ENCODE data around the gene TCN1. TPM values are rescaled to one million over a fixed set of nuclear protein-coding genes. Genes with fewer than 3 reads are reported as not detected.

TCN1 gene
- total RNA-seq, 1 experiment from 2014 or later = not detected

GRCh38 chr11:59872076-59872475 is 5.8 kb upstream of the TCN1 start:
- Histone ChIP-seq H3K4me1 (ENCODE audit: low read length) (no peaks in the 10 kb centered on the region), H3K36me3 (ENCODE audit: insufficient read depth, low read length) (no peaks in the 10 kb centered on the region), H3K27me3 (ENCODE audit: low read length) (no peaks in the 10 kb centered on the region), H3K9me3 (ENCODE audit: low read length) (no peaks in the 10 kb centered on the region), H3K4me3 (ENCODE audit: low read length) (no peak overlapping the region), H2AFZ (ENCODE audit: low read length) (no peak overlapping the region), H3K4me2 (ENCODE audit: low read depth, low read length, poor library complexity, severe bottlenecking) (no peak overlapping the region), H3K79me2 (ENCODE audit: low read length) (no peaks in the 10 kb centered on the region), H3K9me2 (replicated peaks; ENCODE audit: insufficient read depth, low read length) (no peaks in the 10 kb centered on the region), H3K27ac (ENCODE audit: low read length) (no peak overlapping the region), H3K9ac (ENCODE audit: low read length) (no peak overlapping the region), H4K20me1 (ENCODE audit: insufficient read depth, low read depth, low read length) (no peaks in the 10 kb centered on the region)
- no peak for DNase-seq

- Histone ChIP-seq H3K36me3 (ENCODE audit: insufficient read depth, low read length) (no peaks in the 10 kb centered on the region), H4K20me1 (ENCODE audit: insufficient read depth, low read depth, low read length) (no peaks in the 10 kb centered on the region), H3K4me3 (ENCODE audit: low read length) (no peak overlapping the region), H3K4me1 (ENCODE audit: low read length) (no peaks in the 10 kb centered on the region), H3K79me2 (ENCODE audit: low read length) (no peaks in the 10 kb centered on the region), H3K27me3 (ENCODE audit: low read length) (no peaks in the 10 kb centered on the region), H3K9me2 (replicated peaks; ENCODE audit: insufficient read depth, low read length) (no peaks in the 10 kb centered on the region), H3K9me3 (ENCODE audit: low read length) (no peaks in the 10 kb centered on the region), H3K9ac (ENCODE audit: low read length) (no peak overlapping the region), H3K4me2 (ENCODE audit: low read depth, low read length, poor library complexity, severe bottlenecking) (no peak overlapping the region), H2AFZ (ENCODE audit: low read length) (no peak overlapping the region), H3K27ac (ENCODE audit: low read length) (no peak overlapping the region)
- DNase-seq = no peak
Measured at GRCh38 chr11:59867946-59868345, 1.7 kb upstream of the TCN1 start.

GRCh38 chr11:59866836-59867235 is 549 bp upstream of the TCN1 start:
- no peak overlapping the region for H3K9ac ChIP-seq (ENCODE audit: low read length)
- no peaks in the 10 kb centered on the region for H4K20me1 ChIP-seq (ENCODE audit: insufficient read depth, low read depth, low read length)
- H3K4me3 ChIP-seq (ENCODE audit: low read length) = no peak overlapping the region
- H2AFZ ChIP-seq (ENCODE audit: low read length) = no peak overlapping the region
- no peak overlapping the region for H3K4me2 ChIP-seq (ENCODE audit: low read depth, low read length, poor library complexity, severe bottlenecking)
- H3K27me3 ChIP-seq (ENCODE audit: low read length) = no peaks in the 10 kb centered on the region
- no peaks in the 10 kb centered on the region for H3K4me1 ChIP-seq (ENCODE audit: low read length)
- no peaks in the 10 kb centered on the region for H3K9me3 ChIP-seq (ENCODE audit: low read length)
- H3K79me2 ChIP-seq (ENCODE audit: low read length) = no peaks in the 10 kb centered on the region
- no peak for DNase-seq
- no peak overlapping the region for H3K27ac ChIP-seq (ENCODE audit: low read length)
- no peaks in the 10 kb centered on the region for H3K36me3 ChIP-seq (ENCODE audit: insufficient read depth, low read length)
- no peaks in the 10 kb centered on the region for H3K9me2 ChIP-seq (replicated peaks; ENCODE audit: insufficient read depth, low read length)

- no peak overlapping the region for H3K27ac ChIP-seq (ENCODE audit: low read length)
- H3K4me1 ChIP-seq (ENCODE audit: low read length) = no peaks in the 10 kb centered on the region
- H3K4me2 ChIP-seq (ENCODE audit: low read depth, low read length, poor library complexity, severe bottlenecking) = no peak overlapping the region
- DNase-seq = no peak
- no peaks in the 10 kb centered on the region for H3K79me2 ChIP-seq (ENCODE audit: low read length)
- no peak overlapping the region for H3K9ac ChIP-seq (ENCODE audit: low read length)
- no peaks in the 10 kb centered on the region for H3K9me3 ChIP-seq (ENCODE audit: low read length)
- H3K9me2 ChIP-seq (replicated peaks; ENCODE audit: insufficient read depth, low read length) = no peaks in the 10 kb centered on the region
- H2AFZ ChIP-seq (ENCODE audit: low read length) = no peak overlapping the region
- no peaks in the 10 kb centered on the region for H3K36me3 ChIP-seq (ENCODE audit: insufficient read depth, low read length)
- no peak overlapping the region for H3K4me3 ChIP-seq (ENCODE audit: low read length)
- H4K20me1 ChIP-seq (ENCODE audit: insufficient read depth, low read depth, low read length) = no peaks in the 10 kb centered on the region
- no peaks in the 10 kb centered on the region for H3K27me3 ChIP-seq (ENCODE audit: low read length)
Measured at GRCh38 chr11:59865031-59865430, 1.3 kb downstream of the TCN1 start.

- no peak overlapping the region for H2AFZ ChIP-seq (ENCODE audit: low read length)
Measured at GRCh38 chr11:59862252-59862651, 4.0 kb downstream of the TCN1 start.

GRCh38 chr11:59859673-59860072 is 6.6 kb downstream of the TCN1 start:
- no peaks in the 10 kb centered on the region for H3K36me3 ChIP-seq (ENCODE audit: insufficient read depth, low read length)
- no peak overlapping the region for H3K4me3 ChIP-seq (ENCODE audit: low read length)
- H2AFZ ChIP-seq (ENCODE audit: low read length) = no peak overlapping the region
- H3K4me2 ChIP-seq (ENCODE audit: low read depth, low read length, poor library complexity, severe bottlenecking) = no peak overlapping the region
- no peaks in the 10 kb centered on the region for H3K4me1 ChIP-seq (ENCODE audit: low read length)
- no peak overlapping the region for H3K9ac ChIP-seq (ENCODE audit: low read length)
- no peak overlapping the region for H3K27ac ChIP-seq (ENCODE audit: low read length)
- H3K79me2 ChIP-seq (ENCODE audit: low read length) = no peaks in the 10 kb centered on the region
- no peaks in the 10 kb centered on the region for H3K9me3 ChIP-seq (ENCODE audit: low read length)
- H3K27me3 ChIP-seq (ENCODE audit: low read length) = no peaks in the 10 kb centered on the region
- no peaks in the 10 kb centered on the region for H3K9me2 ChIP-seq (replicated peaks; ENCODE audit: insufficient read depth, low read length)
- DNase-seq = no peak
- H4K20me1 ChIP-seq (ENCODE audit: insufficient read depth, low read depth, low read length) = no peaks in the 10 kb centered on the region

More at GRCh38 chr11:59862252-59862651, 4.0 kb downstream of the TCN1 start:
- no peaks in the 10 kb centered on the region for H3K4me1 ChIP-seq (ENCODE audit: low read length)
- H3K4me3 ChIP-seq (ENCODE audit: low read length) = no peak overlapping the region
- H3K27me3 ChIP-seq (ENCODE audit: low read length) = no peaks in the 10 kb centered on the region
- H3K27ac ChIP-seq (ENCODE audit: low read length) = no peak overlapping the region
- DNase-seq = no peak
- H3K9me2 ChIP-seq (replicated peaks; ENCODE audit: insufficient read depth, low read length) = no peaks in the 10 kb centered on the region
- H3K79me2 ChIP-seq (ENCODE audit: low read length) = no peaks in the 10 kb centered on the region
- no peaks in the 10 kb centered on the region for H3K9me3 ChIP-seq (ENCODE audit: low read length)
- no peaks in the 10 kb centered on the region for H3K36me3 ChIP-seq (ENCODE audit: insufficient read depth, low read length)
- H3K4me2 ChIP-seq (ENCODE audit: low read depth, low read length, poor library complexity, severe bottlenecking) = no peak overlapping the region
- no peak overlapping the region for H3K9ac ChIP-seq (ENCODE audit: low read length)
- H4K20me1 ChIP-seq (ENCODE audit: insufficient read depth, low read depth, low read length) = no peaks in the 10 kb centered on the region

- Histone ChIP-seq H2AFZ (ENCODE audit: low read length) (no peak overlapping the region), H3K9ac (ENCODE audit: low read length) (no peak overlapping the region), H3K4me2 (ENCODE audit: low read depth, low read length, poor library complexity, severe bottlenecking) (no peak overlapping the region)
Measured at GRCh38 chr11:59857439-59858434, 8.6 kb downstream of the TCN1 start.

GRCh38 chr11:59854871-59855270 is 11.4 kb downstream of the TCN1 start:
- Histone ChIP-seq H3K9me3 (ENCODE audit: low read length) (no peaks in the 10 kb centered on the region), H3K9ac (ENCODE audit: low read length) (no peak overlapping the region), H3K4me1 (ENCODE audit: low read length) (no peaks in the 10 kb centered on the region), H3K9me2 (replicated peaks; ENCODE audit: insufficient read depth, low read length) (no peaks in the 10 kb centered on the region), H3K27ac (ENCODE audit: low read length) (no peak overlapping the region), H3K4me3 (ENCODE audit: low read length) (no peak overlapping the region), H3K27me3 (ENCODE audit: low read length) (no peaks in the 10 kb centered on the region), H2AFZ (ENCODE audit: low read length) (no peak overlapping the region), H3K4me2 (ENCODE audit: low read depth, low read length, poor library complexity, severe bottlenecking) (no peak overlapping the region), H3K79me2 (ENCODE audit: low read length) (no peaks in the 10 kb centered on the region), H4K20me1 (ENCODE audit: insufficient read depth, low read depth, low read length) (no peaks in the 10 kb centered on the region), H3K36me3 (ENCODE audit: insufficient read depth, low read length) (no peaks in the 10 kb centered on the region)
- DNase-seq = no peak

More at GRCh38 chr11:59857439-59858434, 8.6 kb downstream of the TCN1 start:
- H3K79me2 ChIP-seq (ENCODE audit: low read length) = no peaks in the 10 kb centered on the region
- H4K20me1 ChIP-seq (ENCODE audit: insufficient read depth, low read depth, low read length) = no peaks in the 10 kb centered on the region
- H3K9me2 ChIP-seq (replicated peaks; ENCODE audit: insufficient read depth, low read length) = no peaks in the 10 kb centered on the region
- H3K9me3 ChIP-seq (ENCODE audit: low read length) = no peaks in the 10 kb centered on the region
- DNase-seq = no peak
- no peaks in the 10 kb centered on the region for H3K36me3 ChIP-seq (ENCODE audit: insufficient read depth, low read length)
- H3K27me3 ChIP-seq (ENCODE audit: low read length) = no peaks in the 10 kb centered on the region
- no peak overlapping the region for H3K4me3 ChIP-seq (ENCODE audit: low read length)
- no peak overlapping the region for H3K27ac ChIP-seq (ENCODE audit: low read length)
- no peaks in the 10 kb centered on the region for H3K4me1 ChIP-seq (ENCODE audit: low read length)
